ENCODE measurements around the gene TBATA.
"Not testable (repeated sequence)": the region's sequence is repeated elsewhere in the genome, so short reads cannot be mapped to it uniquely, and the experiment has no call there.

The TBATA gene

DNA sequence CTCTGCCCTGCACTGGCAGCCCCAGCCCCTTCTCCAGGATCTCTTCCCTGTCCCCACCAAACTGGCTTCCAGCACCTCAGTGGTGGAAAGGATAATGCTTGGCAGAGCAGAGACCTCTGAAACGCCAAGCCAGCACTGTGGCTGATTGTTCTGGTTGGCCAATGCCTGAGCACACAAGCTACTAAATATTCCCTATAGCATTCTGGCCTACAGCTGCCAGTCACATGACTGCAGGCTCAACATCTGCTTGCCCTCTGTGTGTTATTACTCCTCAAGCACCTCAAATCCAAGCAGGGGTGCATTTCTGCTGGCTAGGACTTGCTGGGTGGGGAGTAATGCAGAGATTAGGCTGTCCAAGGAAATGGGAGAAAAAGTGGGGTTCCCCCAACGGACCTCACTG is 6.1 kb downstream of the TBATA start:
- DNase-seq (ENCODE audit: low read depth, low spot score): no peak

DNA sequence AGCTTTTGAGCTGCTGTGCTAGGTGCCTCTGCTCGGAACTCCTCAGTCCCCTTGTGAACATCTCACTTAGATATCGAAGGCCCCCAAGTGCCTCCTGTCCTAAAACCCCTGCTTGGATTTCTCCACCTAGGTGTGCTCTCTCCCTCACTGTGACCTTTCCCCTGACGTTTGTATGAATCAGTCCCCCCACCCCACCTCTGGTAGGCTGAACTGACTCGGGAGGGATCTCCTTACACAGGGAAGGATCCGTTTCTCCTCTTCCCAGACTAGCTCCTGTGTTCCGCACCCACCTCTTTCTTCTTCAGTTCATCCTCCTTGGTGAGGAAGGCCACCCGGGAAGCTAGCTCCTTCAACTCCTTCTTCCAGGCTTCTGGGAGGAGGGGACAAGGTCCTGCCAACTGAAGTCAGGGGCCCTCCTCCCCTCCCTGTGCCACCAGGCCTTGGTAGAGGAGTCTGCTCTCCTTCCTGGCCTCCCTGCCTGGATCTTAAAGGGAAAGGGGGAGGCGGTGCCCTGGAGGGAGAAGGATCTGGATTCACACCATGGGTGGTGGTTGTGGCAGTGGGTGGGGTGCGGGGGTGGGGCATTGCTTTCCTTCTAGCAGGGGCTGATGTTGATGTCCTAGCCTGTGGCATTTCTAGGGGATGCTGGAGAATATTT is 6.8 kb downstream of the TBATA start:
- DNase-seq (ENCODE audit: low read depth, low spot score): no peak

DNA sequence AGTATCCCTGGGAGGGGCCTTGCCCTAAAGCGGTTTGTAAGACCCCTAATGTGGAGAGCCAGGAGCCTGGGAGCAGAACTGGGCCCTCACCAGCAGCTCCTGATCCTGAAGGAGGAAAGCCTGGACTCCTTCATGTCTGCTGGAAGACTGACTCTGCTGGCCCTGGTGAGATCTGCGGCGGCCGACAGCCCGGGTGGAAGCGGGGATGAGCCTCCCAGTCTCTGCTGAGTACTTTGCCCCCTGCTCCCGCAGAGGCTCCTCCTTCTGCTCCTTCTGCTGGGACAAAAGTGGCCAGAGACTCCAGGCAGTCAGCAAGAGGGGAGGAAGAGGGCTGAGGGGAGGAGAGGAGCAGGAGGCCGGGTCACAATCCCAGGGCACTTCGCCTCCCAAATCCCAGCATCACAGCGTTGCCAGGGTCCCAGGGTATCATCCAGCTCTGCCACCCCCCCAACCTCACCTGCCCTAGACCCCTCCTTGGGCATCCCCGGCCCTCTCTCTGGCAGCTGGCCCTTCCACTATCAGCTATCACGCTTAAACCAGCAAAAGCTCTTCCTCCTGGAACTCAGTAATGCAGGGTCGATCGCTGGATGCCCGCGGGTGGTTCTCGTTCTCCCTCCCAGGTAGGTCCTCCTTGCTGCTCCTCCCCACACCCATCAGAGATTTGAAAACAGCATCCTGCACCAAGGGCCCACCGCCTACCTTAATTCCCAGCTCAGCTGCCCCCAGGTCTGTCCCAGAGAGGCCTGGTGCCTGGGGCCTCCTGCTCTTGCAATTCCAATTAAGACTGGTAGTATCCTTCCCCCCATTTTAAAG is 7.9 kb downstream of the TBATA start:
- DNase-seq (ENCODE audit: low read depth, low spot score): no peak

DNA sequence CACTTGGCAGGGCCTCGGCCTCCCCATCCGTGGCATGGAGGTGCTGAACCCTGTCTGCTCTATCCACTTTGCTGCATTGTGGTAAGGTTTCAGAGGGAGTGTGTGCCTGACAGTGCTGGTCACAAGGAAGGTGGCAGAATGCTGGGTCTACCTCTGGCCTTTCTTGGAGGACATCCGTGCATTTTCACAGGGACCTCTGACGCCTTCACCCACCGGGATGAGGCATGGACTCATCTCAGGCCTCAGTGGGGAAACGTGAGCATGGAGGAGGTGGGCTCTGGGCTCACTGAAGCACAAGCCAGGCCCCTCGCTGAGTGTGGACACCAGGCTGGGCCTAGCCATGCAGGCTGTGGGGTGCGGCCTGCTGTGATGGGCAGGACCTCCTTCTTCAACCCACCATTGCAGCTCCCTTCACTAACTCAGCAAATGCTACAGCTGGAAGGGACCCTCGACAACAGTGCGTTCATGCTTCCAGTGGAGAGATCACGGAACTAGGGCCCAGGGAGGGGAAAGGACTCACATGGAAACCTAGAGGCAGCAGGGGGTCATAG is 8.6 kb downstream of the TBATA start:
- DNase-seq (ENCODE audit: low read depth, low spot score): no peak

DNA sequence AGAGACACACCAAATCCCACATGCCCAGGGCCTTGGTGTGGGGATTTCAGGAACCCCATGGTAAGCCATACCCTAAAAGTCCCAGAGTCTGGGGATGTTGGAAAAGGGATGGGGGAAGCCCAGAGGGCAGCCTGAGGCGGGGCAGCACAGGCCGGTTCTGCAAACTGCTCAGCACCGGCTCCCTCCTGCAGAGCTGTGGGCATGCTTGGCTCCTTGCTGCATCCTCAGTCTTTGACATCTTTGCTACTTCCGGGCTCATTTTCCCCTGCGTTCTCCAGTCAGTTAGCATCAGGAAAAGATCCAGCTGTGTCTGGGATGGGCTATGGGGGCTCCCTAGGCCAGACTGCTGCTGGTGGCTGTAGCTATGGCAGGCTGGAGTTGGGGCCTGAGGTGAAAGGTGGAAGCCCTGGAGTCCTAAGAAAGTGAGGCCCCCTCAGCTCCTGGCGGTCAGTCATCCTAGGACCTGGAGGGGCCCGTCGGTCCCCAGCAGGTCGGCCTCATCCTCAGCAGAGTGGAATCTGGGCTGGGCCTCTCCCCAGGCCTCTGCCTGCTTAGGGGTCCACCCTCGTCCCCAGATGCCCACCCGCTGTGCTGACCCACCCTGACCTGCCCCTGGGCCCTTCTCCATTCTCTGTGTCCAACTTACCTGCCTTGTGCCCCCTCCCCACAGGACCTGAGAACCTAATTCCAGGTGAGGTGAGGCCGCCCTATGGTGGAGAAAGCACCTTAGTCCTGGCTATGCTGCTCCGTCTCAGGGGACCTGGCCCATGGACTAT is 9.3 kb downstream of the TBATA start:
- no peak for DNase-seq (ENCODE audit: low read depth, low spot score)

DNA sequence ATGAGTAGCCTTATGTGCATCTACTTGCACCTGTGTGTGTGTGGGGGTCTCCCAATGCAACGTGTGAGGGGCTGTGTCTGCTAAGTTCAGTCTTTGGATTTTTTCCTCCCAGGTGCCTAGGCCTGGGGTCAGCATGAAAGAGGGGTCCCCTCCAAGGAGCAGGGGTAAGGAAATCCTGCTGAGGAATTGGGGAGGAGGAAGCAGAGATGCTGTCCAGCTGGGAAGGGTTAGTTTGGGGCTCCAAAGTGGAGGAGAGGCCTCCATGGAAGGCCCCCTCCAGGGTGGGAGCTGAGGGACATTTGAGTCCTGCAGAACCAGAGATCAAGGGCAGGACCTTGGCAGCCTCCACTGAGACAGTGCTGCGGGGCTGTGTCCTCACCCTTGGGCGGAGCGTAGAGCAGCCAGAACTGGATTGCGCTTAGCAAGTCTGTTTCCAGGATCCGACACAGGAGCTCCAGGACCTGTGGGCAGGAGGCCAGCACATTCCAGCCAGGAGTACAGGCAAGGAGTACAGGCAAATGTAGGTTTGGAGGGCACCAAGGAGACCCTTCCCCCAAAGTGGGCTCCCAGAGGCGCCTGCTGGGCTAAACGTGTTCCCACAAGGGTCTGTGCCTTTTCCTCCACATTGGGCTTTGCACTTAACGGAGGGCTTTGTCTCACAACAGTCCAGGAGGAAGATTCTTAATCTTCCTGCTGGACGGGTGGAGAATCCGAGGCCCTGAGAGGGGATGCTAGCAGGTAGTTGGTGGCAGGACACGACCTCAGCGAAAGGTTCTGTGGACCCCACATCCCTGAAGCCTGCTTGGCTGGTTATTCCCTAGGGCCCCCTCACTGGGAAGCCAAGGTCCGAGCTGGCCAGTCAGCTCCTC is 10.1 kb downstream of the TBATA start:
- DNase-seq (ENCODE audit: low read depth, low spot score): no peak

DNA sequence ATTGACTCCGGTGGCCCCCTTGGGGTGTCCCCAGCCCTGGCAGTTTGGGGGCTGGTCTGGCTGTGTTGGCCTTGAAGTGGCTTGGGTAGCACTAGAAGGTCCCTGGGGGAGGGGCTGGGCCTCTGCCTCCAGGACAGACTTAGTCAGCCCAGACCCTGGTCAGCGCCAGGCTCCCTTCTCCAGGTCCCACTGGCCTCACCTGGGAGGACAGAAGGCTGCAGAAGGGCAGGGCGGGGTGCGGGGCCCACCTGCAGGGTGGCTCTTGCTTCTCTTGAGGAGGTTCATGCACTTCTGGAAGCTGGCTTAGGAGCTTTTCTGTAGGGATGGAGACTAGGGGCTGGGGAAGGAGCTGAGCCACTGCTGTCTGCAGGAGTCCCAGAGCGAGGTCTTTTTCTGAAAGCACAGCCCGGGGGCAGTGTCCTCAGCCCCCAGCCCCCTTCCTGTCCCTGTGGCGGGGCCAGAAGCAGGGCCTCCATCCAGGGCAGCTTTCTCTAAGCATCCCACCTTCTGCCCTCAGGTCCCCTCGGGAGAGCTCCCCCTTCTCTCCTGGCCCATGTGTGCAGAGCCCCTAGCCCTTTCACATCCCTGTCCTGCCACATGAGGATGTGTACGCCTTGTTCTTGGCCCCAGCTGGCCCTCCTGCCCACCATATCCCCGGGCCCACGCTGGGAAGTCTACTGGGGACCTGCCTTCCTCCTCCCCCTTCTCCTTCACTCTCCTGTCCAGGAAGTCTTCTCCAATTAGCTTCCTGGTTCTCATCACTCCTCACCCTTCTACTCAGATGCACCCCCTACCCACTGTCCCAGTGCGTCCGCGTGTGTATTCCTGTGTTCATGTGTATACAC is 11.0 kb downstream of the TBATA start:
- DNase-seq (ENCODE audit: low read depth, low spot score): no peak

DNA sequence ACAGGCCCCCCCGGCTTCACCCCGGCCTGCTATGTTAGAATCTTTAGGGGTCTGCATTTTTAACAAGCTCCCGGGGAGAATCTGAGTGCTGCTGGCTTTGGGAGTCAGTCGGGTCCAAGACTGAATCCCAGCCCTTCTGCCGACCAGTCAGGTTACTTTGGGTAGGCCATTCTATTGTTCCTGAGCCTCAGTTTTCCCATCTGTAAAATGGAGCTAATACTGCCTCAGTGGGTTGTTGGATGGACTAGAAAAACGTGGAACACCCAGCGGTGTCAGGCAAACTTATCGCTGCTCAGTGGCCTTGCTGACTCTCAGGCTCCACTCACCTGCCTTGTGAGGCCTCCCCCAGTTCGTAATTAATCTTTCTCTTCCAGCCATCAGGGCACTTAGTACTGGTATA is 11.7 kb downstream of the TBATA start:
- DNase-seq (ENCODE audit: low read depth, low spot score): no peak

DNA sequence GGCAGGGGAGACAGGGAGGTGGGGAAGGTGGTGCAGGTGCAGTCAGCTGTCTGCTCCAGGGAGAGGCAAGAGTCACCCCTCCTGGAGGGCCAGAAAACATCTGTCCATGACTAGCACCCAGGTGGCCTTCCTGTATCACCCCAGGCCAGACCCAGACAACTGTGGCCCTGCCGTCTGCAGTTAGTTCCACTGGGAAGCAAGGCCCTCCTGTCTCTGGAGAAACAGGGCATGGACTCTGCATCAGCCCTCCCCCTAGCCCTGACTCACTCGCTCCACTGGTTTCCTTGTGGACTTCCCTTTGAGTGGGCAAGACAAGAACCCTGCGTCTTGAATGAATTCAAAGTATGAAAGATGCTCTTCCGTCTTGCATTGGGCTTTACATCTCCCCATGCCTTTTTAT is 12.6 kb downstream of the TBATA start:
- DNase-seq (ENCODE audit: low read depth, low spot score): no peak

DNA sequence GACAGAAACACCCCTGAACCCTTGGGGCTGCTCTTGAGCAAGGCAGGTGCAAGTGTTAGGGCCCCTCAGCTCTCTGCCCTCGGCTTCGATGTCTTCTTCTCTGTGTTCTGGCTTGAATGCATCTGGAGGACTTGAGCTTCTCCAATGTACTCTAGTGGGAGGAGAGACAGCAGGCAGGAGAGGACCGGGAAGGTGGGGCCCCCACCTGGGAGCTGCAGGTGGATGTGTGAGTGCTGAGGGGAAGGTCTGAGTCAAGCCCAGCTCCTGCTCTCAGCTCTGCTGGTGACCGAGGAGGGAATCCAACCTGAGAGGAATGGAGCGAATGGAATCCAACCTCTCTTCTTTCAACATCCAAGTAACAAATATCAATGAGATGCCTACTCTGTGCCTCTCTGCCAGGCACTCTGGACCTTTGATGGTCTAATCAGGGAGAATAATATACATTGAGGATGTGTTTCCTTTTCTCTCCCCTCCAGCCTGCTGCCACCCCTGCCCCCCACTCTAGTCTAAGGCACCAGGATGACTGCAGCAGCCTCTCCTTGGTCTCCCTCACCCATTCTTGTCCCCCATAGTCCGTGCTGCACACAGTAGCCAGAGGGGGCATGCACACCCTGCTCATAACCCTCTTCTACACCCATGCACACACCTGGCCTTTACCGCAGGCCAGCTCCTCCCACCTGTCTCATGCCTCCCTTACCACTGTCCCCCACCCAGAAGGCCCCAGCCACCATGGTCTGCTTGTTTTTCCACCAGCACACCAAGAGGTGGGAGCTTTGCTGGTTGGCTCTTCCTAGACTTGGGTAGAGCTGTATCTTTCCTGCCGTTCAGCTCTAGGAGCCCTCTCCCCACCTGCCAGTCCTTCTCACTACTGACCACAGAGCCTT is 13.6 kb downstream of the TBATA start:
- no peak for DNase-seq (ENCODE audit: low read depth, low spot score)

DNA sequence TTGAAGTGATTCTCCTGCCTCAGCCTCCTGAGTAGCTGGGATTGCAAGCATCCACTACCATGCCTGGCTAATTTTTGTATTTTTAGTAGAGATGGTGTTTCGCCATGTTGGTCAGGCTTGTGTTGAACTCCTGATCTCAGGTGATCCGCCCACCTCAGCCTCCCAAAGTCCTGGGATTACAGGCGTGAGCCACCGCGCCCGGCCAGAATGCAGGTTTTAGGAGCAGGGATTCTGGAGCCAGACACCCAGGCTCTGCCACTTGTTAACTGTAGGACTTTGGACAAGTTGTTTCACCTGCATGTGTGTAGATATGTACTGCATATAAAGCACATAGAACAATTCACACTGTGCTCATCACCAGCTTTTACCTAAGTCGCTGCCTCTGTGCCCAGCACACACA is 14.7 kb downstream of the TBATA start:
- not testable (repeated sequence) for DNase-seq (ENCODE audit: low read depth, low spot score)

DNA sequence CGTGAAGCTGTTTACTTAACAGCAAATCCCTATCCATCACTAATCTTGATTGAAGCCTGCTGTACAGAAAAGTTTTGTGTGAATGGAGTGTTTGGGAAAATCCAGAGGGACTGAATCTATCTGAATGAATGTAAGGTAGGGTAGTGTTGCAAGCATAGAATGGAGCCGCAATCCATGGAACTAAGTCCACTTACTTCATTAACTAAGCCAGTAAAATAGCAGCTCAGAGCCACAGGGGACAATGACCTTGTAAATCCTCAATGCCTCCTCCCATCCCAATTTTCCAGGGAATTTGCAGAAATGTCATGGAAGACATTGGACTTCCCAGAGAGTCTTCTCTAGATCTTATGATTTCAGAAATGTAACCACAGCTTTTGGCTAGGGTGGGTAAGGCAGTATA is 15.2 kb downstream of the TBATA start:
- no peak for DNase-seq (ENCODE audit: low read depth, low spot score)

DNA sequence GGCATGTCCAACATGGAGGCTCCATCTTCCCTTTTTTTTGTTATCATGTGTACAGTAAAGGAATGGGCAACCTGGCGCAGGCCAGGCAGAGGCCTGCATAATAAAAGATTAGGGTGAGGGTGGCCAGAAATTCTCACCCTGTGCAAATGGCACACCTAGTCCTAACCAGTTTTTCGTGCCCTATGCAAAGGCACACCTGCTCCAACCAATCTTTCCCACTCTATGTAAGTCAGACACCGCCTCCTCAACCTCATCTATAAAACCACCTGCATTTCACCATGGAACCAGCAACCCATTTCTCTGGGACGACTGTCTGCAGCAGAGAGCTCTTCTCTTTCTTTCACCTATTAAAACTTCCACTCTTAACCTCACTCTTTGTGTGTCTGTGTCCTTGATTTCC is 16.1 kb downstream of the TBATA start:
- DNase-seq (ENCODE audit: low read depth, low spot score): no peak

DNA sequence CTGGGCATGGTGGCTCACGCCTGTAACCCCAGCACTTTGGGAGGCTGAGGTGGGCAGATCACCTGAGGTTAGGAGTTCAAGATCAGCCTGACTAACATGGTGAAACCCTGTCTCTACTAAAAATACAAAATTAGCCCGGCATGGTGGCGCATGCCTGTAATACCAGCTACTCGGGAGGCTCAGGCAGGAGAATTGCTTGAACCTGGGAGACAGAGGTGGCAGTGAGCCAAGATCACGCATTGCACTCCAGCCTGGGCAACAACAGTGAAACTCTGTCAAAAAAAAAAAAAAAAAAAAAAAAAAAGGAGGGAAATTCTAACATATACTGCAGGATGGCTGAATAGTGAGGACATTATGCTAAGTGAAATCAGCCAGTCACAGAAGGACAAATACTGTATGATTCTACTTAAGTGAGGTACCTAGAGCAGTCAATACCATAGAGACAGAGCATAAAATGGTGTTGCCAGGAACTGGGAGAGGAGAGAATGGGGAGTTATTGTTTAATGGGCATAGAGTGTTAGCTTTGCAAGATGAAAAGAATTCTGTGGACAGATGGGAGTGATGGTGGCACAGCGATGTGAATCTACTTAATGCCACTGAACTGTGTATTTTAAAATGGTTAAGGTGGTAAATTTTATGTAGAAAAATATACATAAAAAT is 17.0 kb downstream of the TBATA start:
- DNase-seq (ENCODE audit: low read depth, low spot score): not testable (repeated sequence)

DNA sequence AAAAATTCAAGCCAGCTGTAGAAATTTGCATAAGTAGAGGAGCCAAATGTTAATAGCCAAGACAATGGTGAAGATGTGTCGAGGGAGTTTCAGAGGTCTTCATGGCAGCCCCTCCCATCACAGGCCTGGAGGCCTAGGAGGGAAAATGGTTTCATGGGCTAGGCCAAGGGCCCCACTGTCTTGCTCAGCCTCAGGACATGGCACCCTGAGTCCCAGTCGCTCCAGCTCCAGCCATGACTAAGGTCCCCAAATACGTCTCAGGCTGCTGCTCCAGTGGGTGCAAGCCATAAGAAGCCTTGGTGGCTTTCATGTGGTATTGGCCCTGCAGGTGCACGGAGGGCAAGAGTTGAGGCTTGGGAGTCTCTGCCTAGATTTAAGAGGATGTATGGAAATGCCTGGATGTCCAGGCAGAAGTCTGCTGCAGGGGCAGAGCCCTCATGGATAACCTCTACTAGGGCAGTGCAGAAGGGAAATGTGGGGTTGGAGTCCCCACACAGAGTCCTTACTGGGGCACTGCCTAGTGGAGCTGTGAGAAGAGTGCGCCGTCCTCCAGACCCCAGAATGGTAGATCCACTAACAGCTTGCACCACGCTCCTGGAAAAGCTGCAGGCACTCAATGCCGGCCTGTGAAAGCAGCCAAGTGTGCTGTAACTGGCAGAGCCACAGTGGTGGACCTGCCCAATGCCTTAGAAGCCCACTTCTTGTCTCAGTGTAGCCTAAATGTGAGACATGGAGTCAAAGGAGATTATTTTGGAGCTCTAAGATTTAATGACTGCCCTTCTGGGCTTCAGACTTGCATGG is 19.2 kb downstream of the TBATA start:
- DNase-seq (ENCODE audit: low read depth, low spot score): no peak

DNA sequence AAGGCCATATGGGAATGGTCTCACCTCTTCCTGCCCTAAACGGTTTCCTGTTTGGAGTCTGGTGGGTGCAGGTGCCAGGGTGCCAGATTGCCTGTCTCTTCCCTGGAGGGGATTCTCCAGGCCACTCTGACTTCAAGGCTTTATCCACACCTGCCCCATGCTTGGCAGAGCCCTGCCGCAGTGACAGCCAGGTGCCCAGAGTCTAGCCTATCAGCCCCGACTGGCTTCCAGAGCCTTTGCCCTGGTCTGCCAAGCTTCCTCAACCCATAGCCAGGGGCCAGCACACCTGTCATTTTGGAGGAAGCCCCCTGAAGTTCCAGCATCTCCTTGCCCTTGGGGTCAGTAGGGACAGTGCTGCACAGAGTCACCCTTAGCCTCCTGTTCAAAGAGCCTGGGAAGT is 21.6 kb downstream of the TBATA start:
- DNase-seq (ENCODE audit: low read depth, low spot score): no peak

DNA sequence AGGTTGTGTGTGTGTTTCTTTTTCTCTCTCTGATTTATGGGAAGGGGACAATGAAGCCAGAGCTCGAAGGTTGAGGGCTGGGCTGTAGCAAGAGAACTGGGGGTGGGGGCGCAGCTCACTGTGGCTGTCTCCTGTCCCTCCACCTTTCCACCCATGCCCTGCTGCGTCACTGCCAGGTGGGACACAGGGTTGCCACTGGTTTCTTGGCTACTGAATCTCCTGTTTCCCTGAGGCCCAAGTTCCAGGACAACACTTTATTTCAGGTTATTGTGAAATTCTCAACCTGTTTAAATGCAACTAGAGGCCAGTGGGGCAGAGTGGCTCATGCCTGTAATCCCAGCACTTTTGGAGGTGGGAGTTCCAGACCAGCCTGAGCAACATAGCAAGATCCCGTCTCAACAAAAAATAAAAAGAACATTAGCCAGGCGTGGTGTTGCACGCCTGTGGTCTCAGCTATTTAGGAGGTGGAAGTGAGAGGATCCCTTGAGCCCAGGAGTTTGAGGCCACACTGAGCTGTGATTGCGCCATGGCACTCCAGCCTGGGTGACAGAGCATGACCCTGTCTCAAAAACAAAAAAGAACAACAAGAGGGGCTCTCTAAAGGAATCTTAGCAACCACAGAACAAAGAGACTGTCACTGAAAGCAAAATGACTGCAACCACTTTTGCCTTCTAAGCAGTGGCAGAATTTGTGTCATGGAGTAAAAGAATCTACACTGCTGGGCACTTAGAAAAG is 22.6 kb downstream of the TBATA start:
- no peak for DNase-seq (ENCODE audit: low read depth, low spot score)

Data from brain pericyte (primary cell).